Immature natural killer cell (primary cell): ENCODE measurements around the gene JPT1. TPM values are rescaled to one million over a fixed set of nuclear protein-coding genes. Genes with fewer than 3 reads are reported as not detected.

ENCODE experiments used
- DNase-seq, 3 donors: peaks; one replicate each; pipeline ENCODE4 v3.0.0; 2022; ENCODE audit warnings: mixed read lengths in 1 of 3
- H3K27ac Mint-ChIP-seq, 6 donors: one replicate each; pipeline ENCODE4 v1.8.0; 2020; ENCODE audit warnings: mixed read lengths in 6 of 6, mild to moderate bottlenecking in 5 of 6, inconsistent platforms in 4 of 6, moderate library complexity in 3 of 6
- H3K27me3 Mint-ChIP-seq, 3 donors: one replicate each; pipeline ENCODE4 v1.8.0; 2020 to 2021; ENCODE audit warnings: low read depth in 3 of 3, mild to moderate bottlenecking in 3 of 3, mixed read lengths in 3 of 3, moderate library complexity in 3 of 3, inconsistent platforms in 1 of 3
- H3K36me3 Mint-ChIP-seq, 3 donors: one replicate each; pipeline ENCODE4 v1.8.0; 2020; ENCODE audit warnings: mixed read lengths in 3 of 3, inconsistent platforms in 2 of 3, mild to moderate bottlenecking in 2 of 3
- H3K4me1 Mint-ChIP-seq, 2 donors: one replicate each; pipeline ENCODE4 v1.8.0; 2020; ENCODE audit warnings: inconsistent platforms in 2 of 2, mild to moderate bottlenecking in 2 of 2, mixed read lengths in 2 of 2, moderate library complexity in 1 of 2
- H3K4me3 Mint-ChIP-seq, 5 donors: one replicate each; pipeline ENCODE4 v1.8.0; 2020; ENCODE audit warnings: mild to moderate bottlenecking in 5 of 5, mixed read lengths in 5 of 5, inconsistent platforms in 3 of 5, moderate library complexity in 3 of 5
- H3K9me3 Mint-ChIP-seq, 6 donors: one replicate each; pipeline ENCODE4 v1.8.0; 2020; ENCODE audit warnings: mild to moderate bottlenecking in 6 of 6, mixed read lengths in 6 of 6, inconsistent platforms in 4 of 6, moderate library complexity in 3 of 6
- polyA plus RNA-seq, 3 donors: library from polyadenylated mRNA; unstranded; fragments of 300-500 nt; fragmentation: Illumina TruSeq; gene quantifications; one replicate each; pipeline ENCODE4 v1.2.3, GENCODE V29; 2021

Gene JPT1
- polyA plus RNA-seq, 3 donors from 2014 or later, result 105 to 168 (median 133) TPM

DNA sequence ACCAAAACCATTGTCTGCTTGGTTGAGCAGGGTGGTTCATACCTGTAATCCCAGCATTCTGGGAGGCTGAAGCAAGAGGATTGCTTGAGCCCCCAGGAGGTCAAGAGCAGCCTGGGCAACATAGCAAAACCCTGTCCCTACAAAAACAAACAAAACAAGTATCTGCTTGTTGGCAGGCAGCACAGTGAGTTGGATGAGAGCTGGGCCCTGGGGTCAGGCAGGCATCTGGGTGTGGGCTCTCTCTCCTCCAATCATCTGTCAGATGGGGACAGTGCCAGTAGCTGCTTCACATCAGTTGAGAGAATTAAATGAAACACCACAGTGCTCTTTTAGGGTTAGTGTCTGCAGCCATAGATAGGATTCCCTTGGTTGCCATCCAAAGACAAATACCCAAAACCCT lies 38.8 kb downstream of the JPT1 start:
- no peaks in the 10 kb centered on the region for H3K9me3 Mint-ChIP-seq
- peaks cover 0 to 14% (median 8%) of the 10 kb centered on the region in 3 donors for H3K36me3 Mint-ChIP-seq
- H3K27me3 Mint-ChIP-seq, result peaks cover 0 to 2% (median 0%) of the 10 kb centered on the region in 3 donors
- peaks cover 27 to 33% of the 10 kb centered on the region in 2 donors for H3K4me1 Mint-ChIP-seq
- H3K27ac Mint-ChIP-seq, result no peak overlapping the region
- H3K4me3 Mint-ChIP-seq, result peak overlapping the region in 2 of 5 donors; percentile 87 to 88
- DNase-seq, result no peak

DNA sequence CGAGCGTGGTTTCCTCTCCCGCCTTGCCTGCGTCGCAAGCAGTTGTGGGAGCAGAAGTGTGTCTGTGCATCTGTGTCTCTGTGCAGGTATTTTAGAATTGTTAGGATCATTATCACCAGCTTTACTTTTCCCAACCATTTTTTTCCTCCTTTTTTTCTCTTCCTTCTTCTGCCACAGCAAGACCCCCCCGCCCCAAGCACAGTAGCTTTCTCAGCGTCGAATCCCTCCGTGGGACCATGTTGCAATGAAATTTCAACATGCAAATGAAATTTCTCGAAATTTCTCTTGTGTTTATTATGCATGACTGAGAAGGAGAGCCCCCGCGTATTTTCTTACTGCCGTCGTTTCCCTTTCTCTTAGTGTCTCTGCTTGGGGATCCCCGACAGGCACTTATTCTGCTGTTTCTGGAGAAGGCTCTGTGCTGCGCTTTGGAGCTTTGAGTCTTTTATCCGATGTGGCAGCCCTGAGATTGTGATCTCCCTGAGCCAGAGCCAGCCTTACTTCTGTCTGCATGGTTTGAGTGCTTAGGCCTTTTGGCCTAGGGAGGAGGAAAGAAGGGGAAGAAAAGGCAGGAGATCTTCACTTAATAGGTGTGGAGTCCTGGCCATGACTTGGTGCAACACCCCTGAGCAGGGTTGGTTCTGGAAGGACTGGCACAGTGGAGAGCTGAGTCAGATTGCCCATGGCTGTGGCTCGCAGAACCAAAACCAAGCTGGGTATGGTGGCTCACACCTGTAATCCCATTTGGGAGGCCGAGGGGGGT lies 39.6 kb downstream of the JPT1 start:
- H3K36me3 Mint-ChIP-seq, result peaks cover 0 to 11% (median 8%) of the 10 kb centered on the region in 3 donors
- DNase-seq, result no peak
- peaks cover 31 to 38% of the 10 kb centered on the region in 2 donors for H3K4me1 Mint-ChIP-seq

DNA sequence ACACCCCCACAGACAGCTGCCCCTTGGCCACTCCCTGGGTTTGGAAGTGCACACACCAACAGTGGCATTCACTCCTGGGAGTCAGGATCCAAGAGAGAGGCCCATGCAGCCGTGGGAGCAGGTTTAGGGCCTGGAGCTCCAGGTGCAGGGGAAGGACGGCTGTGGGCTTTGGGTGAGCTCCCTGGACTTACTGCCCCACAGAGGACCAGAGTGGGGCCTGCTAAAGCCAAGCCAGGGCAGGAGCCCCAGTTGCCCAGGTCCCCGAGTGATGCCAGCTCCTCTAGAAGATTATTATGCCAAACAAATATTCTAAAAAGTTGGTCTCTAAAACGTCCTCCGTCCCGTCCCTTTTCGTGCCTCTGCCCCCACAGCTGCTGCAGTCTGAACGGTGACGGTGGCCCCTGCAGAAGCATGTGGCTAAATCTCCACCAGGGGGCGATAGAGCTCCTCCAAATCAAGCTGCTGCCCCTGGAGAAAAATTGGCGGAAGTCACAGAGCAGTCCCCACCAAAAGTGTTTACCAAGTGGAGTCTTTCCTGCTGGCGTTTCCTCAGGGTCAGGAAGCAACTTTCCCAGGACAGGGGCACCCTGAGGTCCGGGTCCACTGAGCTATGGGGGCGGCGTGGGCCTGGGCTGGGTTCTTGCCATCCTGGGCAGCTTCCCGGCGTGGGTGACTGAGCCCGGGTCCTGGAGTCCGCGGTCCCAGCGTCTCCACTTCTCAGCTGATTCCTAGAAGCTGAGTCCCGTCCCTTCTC lies 40.3 kb downstream of the JPT1 start:
- Mint-ChIP-seq H3K4me1 (peaks cover 34 to 40% of the 10 kb centered on the region in 2 donors), H3K27ac (peak overlapping the region; percentile 85 to 98 (median 92)), H3K9me3 (no peaks in the 10 kb centered on the region), H3K36me3 (peaks cover 0 to 9% (median 8%) of the 10 kb centered on the region in 3 donors), H3K4me3 (peak overlapping the region; percentile 87 to 97 (median 90)), H3K27me3 (no peaks in the 10 kb centered on the region)
- peak; percentile 88 to 90 (median 88) for DNase-seq

More for the DNA sequence above, 39.6 kb downstream of the JPT1 start:
- Mint-ChIP-seq H3K27ac (peak overlapping the region; percentile 85 to 98 (median 92)), H3K4me3 (peak overlapping the region; percentile 87 to 97 (median 90)), H3K9me3 (no peaks in the 10 kb centered on the region), H3K27me3 (no peaks in the 10 kb centered on the region)

DNA sequence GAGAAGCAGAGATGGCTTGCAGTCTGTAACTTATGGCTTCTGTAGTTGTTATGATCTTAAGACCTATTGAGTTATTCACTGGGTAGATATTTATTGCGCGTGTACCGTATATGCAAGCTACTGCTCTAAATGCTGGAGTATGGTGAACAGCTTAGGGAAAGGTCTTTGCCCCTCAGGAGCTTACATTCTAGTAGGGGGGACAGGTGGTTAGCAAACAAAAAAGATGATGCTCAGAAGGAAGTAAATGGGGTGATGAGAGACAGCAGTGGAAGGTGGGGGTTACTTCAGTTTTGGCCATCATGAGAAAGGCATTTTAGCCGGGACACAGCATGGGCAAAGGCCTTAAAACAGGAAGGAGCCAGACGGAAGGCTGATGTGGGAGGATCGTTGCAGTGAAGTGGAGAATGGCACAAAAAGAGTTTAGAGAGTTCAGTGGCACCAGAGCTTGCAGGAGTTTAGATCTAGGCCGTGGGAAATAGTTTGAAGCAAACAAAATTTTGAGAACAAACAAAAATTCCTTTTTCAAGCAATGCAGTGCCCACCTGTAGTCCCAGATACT lies 42.5 kb downstream of the JPT1 start:
- Mint-ChIP-seq H3K4me3 (peak overlapping the region; percentile 31 to 64 (median 59)), H3K36me3 (peaks cover 0 to 8% (median 8%) of the 10 kb centered on the region in 3 donors), H3K27me3 (no peaks in the 10 kb centered on the region), H3K9me3 (no peaks in the 10 kb centered on the region), H3K4me1 (peaks cover 39 to 49% of the 10 kb centered on the region in 2 donors), H3K27ac (peak overlapping the region; percentile 12 to 87 (median 48))
- DNase-seq, result no peak

DNA sequence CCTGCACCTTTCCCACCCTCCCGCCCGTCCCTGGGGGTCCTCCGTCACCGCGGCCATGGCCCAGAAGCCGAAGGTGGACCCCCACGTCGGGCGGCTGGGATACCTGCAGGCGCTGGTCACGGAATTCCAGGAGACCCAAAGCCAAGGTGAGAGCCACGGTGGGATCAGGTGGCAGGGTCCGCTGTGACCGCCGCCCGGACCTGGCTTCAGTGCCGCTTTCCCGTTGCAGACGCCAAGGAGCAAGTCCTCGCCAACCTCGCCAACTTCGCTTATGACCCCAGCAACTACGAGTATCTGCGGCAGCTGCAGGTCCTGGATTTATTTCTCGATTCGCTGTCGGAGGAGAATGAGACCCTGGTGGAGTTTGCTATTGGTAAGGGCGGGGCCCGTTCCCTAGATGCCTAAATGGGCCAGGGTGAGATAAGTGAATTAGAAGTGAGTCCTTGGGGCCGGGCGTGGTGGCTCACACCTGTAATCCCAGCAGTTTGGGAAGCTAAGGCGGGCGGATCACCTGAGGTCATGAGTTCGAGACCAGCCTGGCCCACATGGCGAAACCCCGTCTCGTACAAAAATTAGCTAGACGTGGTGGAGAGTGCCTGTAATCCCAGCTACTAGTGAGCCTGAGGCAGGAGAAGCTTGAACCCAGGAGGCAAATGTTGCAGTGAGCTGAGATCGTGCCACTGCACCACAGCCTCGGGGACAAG lies 43.9 kb downstream of the JPT1 start:
- Mint-ChIP-seq H3K36me3 (peaks cover 0 to 8% (median 8%) of the 10 kb centered on the region in 3 donors), H3K27ac (peak overlapping the region; percentile 73 to 90 (median 88)), H3K9me3 (no peaks in the 10 kb centered on the region), H3K27me3 (no peaks in the 10 kb centered on the region), H3K4me3 (peak overlapping the region; percentile 87 to 91 (median 90)), H3K4me1 (peaks cover 39 to 49% of the 10 kb centered on the region in 2 donors)
- peak in 1 of 3 donors; percentile 13 for DNase-seq

DNA sequence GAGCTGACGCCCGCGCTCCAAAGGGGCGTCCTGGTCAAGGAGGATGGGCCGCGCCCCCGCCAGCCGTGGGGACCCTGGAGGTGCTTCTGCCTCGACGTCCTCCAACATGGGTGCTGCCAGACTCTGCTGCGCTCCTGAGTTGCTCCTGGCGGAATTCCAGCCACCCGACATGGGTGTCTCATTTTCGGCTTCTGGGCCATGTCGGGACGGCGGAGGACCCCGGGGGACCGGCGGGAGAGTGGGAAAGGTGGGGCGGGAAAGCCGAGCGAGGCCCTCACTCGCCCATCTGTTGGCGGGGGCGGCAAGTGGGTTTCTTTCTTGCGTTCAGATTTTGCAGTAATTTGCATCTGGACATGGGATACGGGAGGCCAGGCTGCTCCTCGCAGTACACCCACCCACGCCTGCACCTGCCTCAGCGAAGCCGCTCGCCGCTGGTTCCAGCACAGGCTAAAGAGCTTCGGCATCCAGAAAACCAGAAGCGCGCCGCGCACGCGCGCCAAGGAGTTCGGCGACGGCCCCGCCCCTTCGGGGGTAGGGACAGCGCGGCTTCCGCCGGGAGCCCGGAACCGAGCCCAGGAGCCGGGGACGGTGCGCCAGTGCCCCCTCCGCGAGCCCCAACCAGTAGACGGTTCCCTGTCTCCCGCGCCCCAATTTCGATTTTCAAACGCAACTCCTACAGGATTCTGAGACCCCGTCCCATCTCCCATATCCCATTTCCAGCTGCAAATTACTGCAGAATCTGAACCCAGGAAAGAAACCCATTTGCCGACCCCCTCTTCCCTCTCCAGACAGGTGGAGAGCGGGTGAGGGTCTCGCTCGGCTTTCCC lies 44.7 kb downstream of the JPT1 start, which contains the start of gene ARMC7:
ARMC7 (plus strand) TSS at position 563 of the 827 bp plus-strand sequence. CDS start 320 bp downstream, outside the sequence.
- no peaks in the 10 kb centered on the region for H3K9me3 Mint-ChIP-seq
- H3K4me3 Mint-ChIP-seq, result peak within 1 kb of the TSS; percentile 87 to 91 (median 90)
- peak; percentile 88 to 91 (median 88) for DNase-seq
- peaks cover 32 to 43% of the 10 kb centered on the region in 2 donors for H3K4me1 Mint-ChIP-seq
- H3K36me3 Mint-ChIP-seq, result peaks cover 0 to 8% (median 8%) of the 10 kb centered on the region in 3 donors
- H3K27ac Mint-ChIP-seq, result peak within 1 kb of the TSS; percentile 73 to 90 (median 89)
- H3K27me3 Mint-ChIP-seq, result no peaks in the 10 kb centered on the region

DNA sequence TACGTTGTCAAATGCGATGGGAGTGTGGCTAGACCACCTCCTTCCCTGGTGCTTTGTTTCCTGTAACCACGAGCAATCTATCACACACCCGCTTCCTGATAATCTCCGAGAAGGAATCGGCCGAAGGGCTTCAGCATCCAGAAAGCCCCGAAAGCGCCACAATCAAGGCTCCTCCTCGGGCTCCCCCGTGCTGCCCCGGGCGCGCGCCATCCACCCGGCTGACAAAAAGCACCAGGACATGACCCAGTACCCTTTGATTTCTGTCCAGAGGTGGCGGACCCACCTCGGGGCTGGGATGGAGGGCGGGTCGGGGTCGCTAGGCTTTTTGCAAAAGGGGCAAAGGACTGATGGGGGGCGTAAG lies 45.3 kb downstream of the JPT1 start:
- Mint-ChIP-seq H3K27ac (peak overlapping the region in 5 of 6 donors; percentile 28 to 55 (median 49)), H3K27me3 (peaks cover 0 to 2% (median 0%) of the 10 kb centered on the region in 3 donors), H3K9me3 (no peaks in the 10 kb centered on the region), H3K4me3 (peak overlapping the region; percentile 82 to 91 (median 87)), H3K4me1 (peaks cover 26 to 37% of the 10 kb centered on the region in 2 donors), H3K36me3 (peaks cover 0 to 8% (median 2%) of the 10 kb centered on the region in 3 donors)
- no peak for DNase-seq

DNA sequence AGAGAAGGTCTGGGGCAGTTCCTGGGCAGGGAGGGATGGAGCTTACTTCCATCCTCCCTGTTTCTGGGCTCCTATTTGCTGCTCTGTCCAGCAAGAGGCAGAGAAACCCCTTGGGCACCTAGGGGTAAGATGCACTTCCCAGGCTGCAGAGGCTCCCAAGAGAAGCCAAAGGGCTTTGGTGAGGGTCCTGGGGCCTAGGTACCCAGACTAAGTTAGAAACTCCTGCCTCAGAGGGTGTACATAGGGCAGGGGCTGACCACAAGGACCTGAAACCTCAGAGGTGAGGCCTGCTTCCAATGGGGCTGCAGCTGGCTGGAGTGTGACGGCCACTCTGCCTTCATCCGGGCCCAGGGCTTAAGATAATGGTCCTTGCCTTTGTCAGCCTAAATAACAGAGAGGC lies 46.1 kb downstream of the JPT1 start:
- Mint-ChIP-seq H3K4me1 (peaks cover 24 to 32% of the 10 kb centered on the region in 2 donors), H3K4me3 (peak overlapping the region; percentile 82 to 91 (median 87)), H3K27ac (peak overlapping the region in 3 of 6 donors; percentile 15 to 54 (median 49)), H3K27me3 (peaks cover 0 to 2% (median 0%) of the 10 kb centered on the region in 3 donors), H3K36me3 (peaks cover 0 to 8% (median 0%) of the 10 kb centered on the region in 3 donors), H3K9me3 (no peaks in the 10 kb centered on the region)
- no peak for DNase-seq

DNA sequence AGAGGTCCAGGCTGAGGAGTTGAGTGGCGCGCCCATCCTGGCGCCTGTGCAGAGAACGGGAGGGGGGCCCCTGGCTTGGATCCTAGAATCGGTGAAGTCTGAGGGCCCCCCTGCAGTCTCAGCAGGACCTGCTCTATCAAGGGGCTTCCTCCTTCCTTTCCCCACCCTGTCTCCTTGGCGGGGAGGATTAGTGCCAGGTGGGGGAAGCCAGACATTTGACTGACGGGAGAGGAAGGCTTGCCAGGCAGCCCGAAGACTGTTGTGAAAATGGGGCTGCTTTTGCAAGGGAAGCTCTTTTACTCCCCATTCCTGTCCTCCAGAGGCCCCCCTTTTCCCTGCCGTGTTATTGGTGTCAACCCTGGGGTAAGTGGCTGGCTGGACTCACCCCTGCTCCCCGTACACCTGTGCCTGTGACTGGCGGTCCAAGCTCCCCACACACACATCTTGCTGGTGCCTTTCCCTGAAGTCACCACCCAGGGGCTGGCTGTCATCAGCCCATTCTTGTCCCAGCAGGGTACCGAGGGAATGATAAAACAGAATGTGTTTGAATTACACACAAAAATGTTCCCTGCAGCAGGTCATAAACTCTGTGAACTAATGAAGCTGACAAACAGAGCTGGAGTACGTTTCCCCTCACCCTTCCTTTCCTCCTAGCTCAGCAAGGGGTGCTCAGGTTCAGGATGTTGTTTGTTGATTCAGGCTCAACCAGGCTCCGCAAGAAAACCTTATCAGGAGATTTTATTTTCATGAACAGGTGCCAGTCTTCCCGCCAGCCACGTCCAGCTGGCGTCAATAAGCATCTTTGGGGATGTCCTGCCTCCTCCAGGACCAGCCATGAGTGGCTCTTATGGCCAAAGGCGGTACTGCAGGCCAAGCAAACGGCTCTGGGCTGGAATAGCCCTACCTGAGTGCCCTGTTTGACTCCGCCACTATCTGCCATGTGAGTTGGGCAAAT lies 48.9 kb downstream of the JPT1 start:
- H3K27ac Mint-ChIP-seq, result peak overlapping the region in 1 of 6 donors; percentile 30

DNA sequence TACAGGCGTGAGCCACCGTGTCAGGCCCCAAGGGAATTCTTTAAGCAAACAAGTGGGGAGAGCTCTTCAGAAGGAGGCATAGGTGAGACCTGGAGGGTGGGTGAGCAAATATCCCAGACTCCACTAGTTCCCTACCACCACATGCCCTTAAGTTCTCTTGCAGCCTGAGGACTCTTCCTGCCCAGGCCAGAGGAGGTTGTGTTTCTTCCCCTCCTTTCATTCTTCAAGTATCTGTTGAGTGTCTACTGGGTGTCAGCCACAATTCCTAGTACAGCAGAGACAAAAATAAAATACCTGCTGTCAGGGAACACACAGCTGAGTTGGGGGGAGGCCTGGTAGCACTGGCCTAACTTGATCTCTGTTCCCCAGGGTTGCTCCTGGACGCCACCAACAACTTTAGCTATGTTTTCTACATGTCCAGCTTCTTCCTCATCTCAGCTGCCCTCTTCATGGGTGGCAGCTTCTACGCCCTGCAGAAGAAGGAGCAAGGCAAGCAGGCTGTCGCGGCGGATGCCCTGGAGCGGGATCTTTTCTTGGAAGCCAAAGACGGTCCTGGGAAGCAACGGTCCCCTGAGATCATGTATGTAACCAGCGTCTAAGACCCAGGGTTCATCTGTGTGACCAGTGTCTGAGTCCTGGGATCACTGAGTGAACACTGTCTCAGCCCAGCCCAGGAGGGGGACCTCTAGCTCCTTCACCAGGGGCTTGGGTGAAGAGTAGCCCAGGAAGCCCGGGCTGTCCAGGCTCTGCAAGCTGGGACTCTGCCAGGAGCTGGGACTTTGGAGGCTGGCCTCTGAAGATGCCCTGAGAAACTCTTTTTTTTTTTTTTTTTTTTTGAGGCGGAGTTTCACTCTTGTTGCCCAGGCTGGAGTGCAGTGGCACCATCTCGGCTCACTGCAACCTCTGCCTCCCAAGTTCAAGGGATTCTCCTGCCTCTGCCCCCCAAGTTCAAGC lies 50.4 kb downstream of the JPT1 start:
- Mint-ChIP-seq H3K27ac (no peak overlapping the region), H3K4me3 (no peak overlapping the region)

More for the DNA sequence above, 48.9 kb downstream of the JPT1 start:
- DNase-seq, result no peak
- no peaks in the 10 kb centered on the region for H3K9me3 Mint-ChIP-seq
- no peak overlapping the region for H3K4me3 Mint-ChIP-seq
- peaks cover 11 to 14% of the 10 kb centered on the region in 2 donors for H3K4me1 Mint-ChIP-seq
- peaks cover 0 to 2% (median 0%) of the 10 kb centered on the region in 3 donors for H3K27me3 Mint-ChIP-seq
- no peaks in the 10 kb centered on the region for H3K36me3 Mint-ChIP-seq

More for the DNA sequence above, 50.4 kb downstream of the JPT1 start:
- DNase-seq, result no peak
- peaks cover 0 to 1% (median 1%) of the 10 kb centered on the region in 3 donors for H3K36me3 Mint-ChIP-seq
- H3K4me1 Mint-ChIP-seq, result peaks cover 5 to 7% of the 10 kb centered on the region in 2 donors
- H3K27me3 Mint-ChIP-seq, result peaks cover 0 to 3% (median 0%) of the 10 kb centered on the region in 3 donors
- H3K9me3 Mint-ChIP-seq, result no peaks in the 10 kb centered on the region
